CD4-positive, CD25-positive, alpha-beta regulatory T cell (primary cell): ENCODE measurements around the gene WNT11. TPM values are rescaled to one million over a fixed set of nuclear protein-coding genes. Genes with fewer than 3 reads are reported as not detected.
A peak's percentile ranks its signal among the peaks of the same experiment; 100 is the strongest.

Experiments used
- ATAC-seq, 2 donors: fragments of 150-1000 bp; cut with Tn5 transposase; one replicate each; pipeline ENCODE4 v1.10.0; 2021; ENCODE audit warnings: low read depth in 2 of 2, moderate number of reproducible peaks in 2 of 2, moderate library complexity in 1 of 2
- DNase-seq, 3 donors: peaks; one replicate each; pipeline versions ENCODE4 v3.0.0 to v3.0.0-alpha.2; 2012 to 2022; ENCODE audit warnings: mixed read lengths in 1 of 3
- H3K27ac ChIP-seq: one replicate; pipeline ENCODE4 v1.7.0; 2013; ENCODE audit warnings: mild to moderate bottlenecking, low read length; ENCODE audit not compliant: insufficient read depth, poor library complexity, severe bottlenecking
- H3K27me3 ChIP-seq: one replicate; pipeline ENCODE4 v1.7.0; 2013; ENCODE audit warnings: low read length; ENCODE audit not compliant: control insufficient read depth, insufficient read depth
- H3K36me3 ChIP-seq: one replicate; pipeline ENCODE4 v1.7.0; 2013; ENCODE audit warnings: mild to moderate bottlenecking, low read length, moderate library complexity; ENCODE audit not compliant: control insufficient read depth, insufficient read depth
- H3K4me1 ChIP-seq: 2 replicates; pipeline ENCODE4 v1.7.0; 2013; ENCODE audit warnings: mild to moderate bottlenecking, low read length; ENCODE audit not compliant: insufficient read depth, control insufficient read depth, poor library complexity, severe bottlenecking
- H3K4me3 ChIP-seq: one replicate; pipeline ENCODE4 v1.7.0; 2013; ENCODE audit warnings: low read depth, mild to moderate bottlenecking, low read length, moderate library complexity
- H3K9me3 ChIP-seq, 2 experiments: 1 replicate in 1 of 2; 2 replicates in 1 of 2; pipeline ENCODE4 v1.7.0; 2013; ENCODE audit warnings: low read length in 2 of 2, mild to moderate bottlenecking in 1 of 2, moderate library complexity in 1 of 2; ENCODE audit not compliant: control insufficient read depth in 2 of 2
- H3K27ac Mint-ChIP-seq, 3 donors: one replicate each; pipeline ENCODE4 v1.8.0; 2020 to 2022; ENCODE audit warnings: mild to moderate bottlenecking in 3 of 3, mixed read lengths in 3 of 3, moderate library complexity in 2 of 3
- H3K27me3 Mint-ChIP-seq: one replicate; pipeline ENCODE4 v1.8.0; 2022; ENCODE audit warnings: mild to moderate bottlenecking, mixed read lengths
- H3K36me3 Mint-ChIP-seq: one replicate; pipeline ENCODE4 v1.8.0; 2020; ENCODE audit warnings: mixed read lengths
- H3K4me1 Mint-ChIP-seq, 4 donors: one replicate each; pipeline ENCODE4 v1.8.0; 2020 to 2022; ENCODE audit warnings: mixed read lengths in 4 of 4, mild to moderate bottlenecking in 1 of 4
- H3K4me3 Mint-ChIP-seq, 4 donors: one replicate each; pipeline ENCODE4 v1.8.0; 2020 to 2022; ENCODE audit warnings: mild to moderate bottlenecking in 4 of 4, mixed read lengths in 4 of 4, moderate library complexity in 3 of 4
- H3K9me3 Mint-ChIP-seq, 7 donors: one replicate each; pipeline ENCODE4 v1.8.0; 2020 to 2022; ENCODE audit warnings: mixed read lengths in 7 of 7, mild to moderate bottlenecking in 3 of 7, moderate library complexity in 2 of 7
- polyA plus RNA-seq, 4 donors: library from polyadenylated mRNA; unstranded; fragments of 300-500 nt; fragmentation: Illumina TruSeq; gene quantifications; one replicate each; pipeline ENCODE4 v1.2.3, GENCODE V29; 2021
- total RNA-seq: library from RNA; stranded (reverse); gene quantifications from one replicate; pipeline ENCODE4 v1.2.3, GENCODE V29; 2022

The WNT11 gene
- total and polyA plus RNA-seq, 5 donors from 2014 or later, result 0.43 to 1.2 TPM; not detected in 3

DNA sequence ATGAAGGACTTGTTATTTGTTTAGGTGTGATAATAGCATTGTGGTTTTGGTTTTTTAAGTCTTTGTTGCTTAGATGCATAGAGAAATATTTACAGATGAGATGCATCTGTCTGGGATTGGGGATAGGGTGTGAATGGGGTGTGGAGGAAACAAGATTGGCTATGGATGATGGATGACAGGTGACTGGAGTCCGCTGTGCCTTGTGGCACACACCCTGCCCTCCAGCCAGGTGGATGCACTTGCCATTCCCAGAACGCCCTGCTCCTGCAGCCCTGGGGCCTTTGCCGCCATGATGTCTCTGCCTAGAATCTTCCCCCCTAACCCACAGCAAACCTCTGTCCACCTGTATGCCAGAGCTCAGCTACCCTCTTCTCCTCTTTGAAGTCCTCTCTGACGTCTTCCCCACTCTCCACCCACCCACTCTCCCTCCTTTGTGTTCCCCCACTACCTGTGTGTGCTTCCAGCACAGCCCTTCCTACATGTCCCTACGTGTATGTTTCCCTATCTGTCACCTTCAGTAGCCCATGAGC, 54.7 kb downstream of the WNT11 start:
- Mint-ChIP-seq H3K9me3 (peaks cover 0 to 1% (median 0%) of the 10 kb centered on the region in 7 donors), H3K4me1 (peaks cover 0 to 25% (median 11%) of the 10 kb centered on the region in 4 donors), H3K36me3 (no peaks in the 10 kb centered on the region), H3K27ac (no peak overlapping the region), H3K27me3 (peaks cover 17% of the 10 kb centered on the region), H3K4me3 (peak overlapping the region in 3 of 4 donors; percentile 12 to 82 (median 19))
- peaks cover 11% of the 10 kb centered on the region for H3K4me1 ChIP-seq
- peak overlapping the region; percentile 18 for H3K4me3 ChIP-seq
- H3K36me3 ChIP-seq, result no peaks in the 10 kb centered on the region
- no peak for ATAC-seq
- H3K27ac ChIP-seq, result no peak overlapping the region
- H3K27me3 ChIP-seq, result no peaks in the 10 kb centered on the region
- no peaks in the 10 kb centered on the region for H3K9me3 ChIP-seq
- no peak for DNase-seq

DNA sequence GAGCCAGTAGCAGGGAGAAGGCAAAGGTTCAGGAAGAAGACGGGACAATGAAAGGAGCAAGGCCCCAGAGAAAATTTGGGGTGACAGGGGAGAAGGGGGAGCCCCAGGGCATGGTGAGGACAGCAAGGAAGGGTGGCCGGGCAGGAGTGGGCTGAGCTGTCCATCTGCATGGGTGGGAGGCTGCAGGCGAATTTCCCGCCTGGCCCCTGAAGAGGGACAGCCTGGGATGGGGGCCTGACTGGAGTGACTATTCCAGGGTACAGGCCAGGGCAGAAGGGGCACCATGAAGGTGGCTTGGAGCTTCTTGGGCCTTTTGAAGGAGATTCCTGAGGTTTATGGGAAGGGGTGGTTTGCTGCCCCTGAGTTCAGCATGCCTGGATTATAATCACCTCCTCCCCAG, 56.2 kb downstream of the WNT11 start:
- Histone ChIP-seq H3K4me1 (peaks cover 11% of the 10 kb centered on the region), H3K4me3 (no peak overlapping the region), H3K27ac (no peak overlapping the region), H3K36me3 (no peaks in the 10 kb centered on the region), H3K27me3 (no peaks in the 10 kb centered on the region), H3K9me3 (no peaks in the 10 kb centered on the region)
- H3K4me3 Mint-ChIP-seq, result no peak overlapping the region
- DNase-seq (no peak), ATAC-seq (no peak)
- peaks cover 0 to 25% (median 11%) of the 10 kb centered on the region in 4 donors for H3K4me1 Mint-ChIP-seq
- no peaks in the 10 kb centered on the region for H3K36me3 Mint-ChIP-seq
- no peak overlapping the region for H3K27ac Mint-ChIP-seq
- peaks cover 13% of the 10 kb centered on the region for H3K27me3 Mint-ChIP-seq
- H3K9me3 Mint-ChIP-seq, result peaks cover 0 to 1% (median 0%) of the 10 kb centered on the region in 7 donors

- Mint-ChIP-seq H3K9me3 (peaks cover 0 to 1% (median 0%) of the 10 kb centered on the region in 7 donors), H3K4me1 (peaks cover 0 to 25% (median 11%) of the 10 kb centered on the region in 4 donors), H3K36me3 (no peaks in the 10 kb centered on the region), H3K4me3 (no peak overlapping the region), H3K27ac (no peak overlapping the region), H3K27me3 (peaks cover 11% of the 10 kb centered on the region)
- H3K27ac ChIP-seq, result no peak overlapping the region
- H3K9me3 ChIP-seq, result no peaks in the 10 kb centered on the region
- ATAC-seq (no peak), DNase-seq (no peak)
- no peaks in the 10 kb centered on the region for H3K27me3 ChIP-seq
- H3K4me3 ChIP-seq, result no peak overlapping the region
- no peaks in the 10 kb centered on the region for H3K36me3 ChIP-seq
- H3K4me1 ChIP-seq, result peaks cover 11% of the 10 kb centered on the region
Observed at GRCh38 chr11:76149713-76150112, 56.6 kb downstream of the WNT11 start.

DNA sequence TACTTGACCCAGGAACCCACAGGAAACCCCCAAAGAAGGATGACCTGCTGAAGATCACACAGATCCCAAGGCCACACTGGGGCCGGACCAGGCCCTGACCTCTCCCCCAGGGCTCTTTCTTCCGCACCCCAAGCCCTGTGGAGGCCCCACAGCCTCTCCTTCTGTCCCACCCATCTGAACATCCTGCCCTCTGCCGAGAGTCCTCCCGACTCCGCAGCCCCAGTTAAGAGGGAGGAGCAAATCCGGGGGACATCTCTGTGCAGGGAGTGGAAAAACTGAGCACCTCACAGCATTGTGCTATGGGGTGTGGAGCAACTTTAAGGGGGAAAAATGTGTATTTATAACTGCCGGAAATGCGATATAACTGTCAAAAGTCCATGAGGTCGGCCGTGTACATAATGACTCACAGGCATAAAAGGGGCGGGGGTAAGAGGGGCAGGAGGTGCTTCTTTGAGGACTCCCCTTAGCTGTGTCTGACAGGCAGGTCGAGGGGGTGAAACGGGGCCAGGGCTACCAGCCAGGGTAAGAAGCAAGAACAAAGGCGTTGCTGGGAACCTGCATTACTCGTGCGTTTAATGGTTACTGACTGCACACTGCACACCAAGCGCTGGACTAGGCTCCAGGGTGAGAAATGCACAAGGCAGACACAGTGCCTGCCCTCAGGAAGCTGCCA, 57.2 kb downstream of the WNT11 start:
- Histone ChIP-seq H3K27me3 (no peaks in the 10 kb centered on the region), H3K9me3 (no peaks in the 10 kb centered on the region), H3K27ac (no peak overlapping the region), H3K36me3 (no peaks in the 10 kb centered on the region), H3K4me1 (peaks cover 11% of the 10 kb centered on the region), H3K4me3 (no peak overlapping the region)
- Mint-ChIP-seq H3K27me3 (peaks cover 5% of the 10 kb centered on the region), H3K4me1 (peaks cover 0 to 25% (median 11%) of the 10 kb centered on the region in 4 donors), H3K36me3 (no peaks in the 10 kb centered on the region), H3K27ac (peak overlapping the region in 1 of 3 donors; percentile 69), H3K4me3 (no peak overlapping the region), H3K9me3 (peaks cover 0 to 1% (median 0%) of the 10 kb centered on the region in 7 donors)
- ATAC-seq (no peak), DNase-seq (no peak)

- Mint-ChIP-seq H3K4me3 (no peak overlapping the region), H3K27ac (no peak overlapping the region), H3K9me3 (peaks cover 0 to 1% (median 0%) of the 10 kb centered on the region in 7 donors), H3K4me1 (peaks cover 0 to 20% (median 11%) of the 10 kb centered on the region in 4 donors), H3K27me3 (peaks cover 4% of the 10 kb centered on the region), H3K36me3 (no peaks in the 10 kb centered on the region)
- DNase-seq (no peak), ATAC-seq (no peak)
- H3K36me3 ChIP-seq, result no peaks in the 10 kb centered on the region
- no peaks in the 10 kb centered on the region for H3K9me3 ChIP-seq
- H3K27ac ChIP-seq, result no peak overlapping the region
- H3K4me1 ChIP-seq, result peaks cover 11% of the 10 kb centered on the region
- H3K27me3 ChIP-seq, result no peaks in the 10 kb centered on the region
- no peak overlapping the region for H3K4me3 ChIP-seq
Observed at GRCh38 chr11:76148231-76148630, 58.1 kb downstream of the WNT11 start.

GRCh38 chr11:76147106-76147740, 59.1 kb downstream of the WNT11 start:
- H3K4me3 ChIP-seq, result no peak overlapping the region
- no peak for ATAC-seq

DNA sequence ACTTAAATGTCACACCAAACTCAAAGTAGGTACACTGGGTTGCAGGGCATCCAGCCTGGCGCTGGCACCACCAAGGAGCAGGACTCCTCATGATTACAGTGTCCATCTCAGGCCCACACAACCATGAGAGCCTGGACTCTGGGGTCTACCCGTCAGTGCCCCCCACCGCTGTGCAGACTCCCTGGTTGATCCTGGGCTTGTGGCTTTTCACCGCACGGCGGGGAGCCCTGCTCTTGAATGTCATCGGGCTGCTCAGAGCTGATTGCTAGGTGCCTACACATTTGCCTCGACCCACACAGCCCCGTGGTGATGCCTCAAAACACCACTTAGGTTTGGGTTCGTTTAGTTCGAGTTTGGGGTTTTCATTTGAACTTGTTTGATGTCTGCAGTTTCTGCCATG, 63.0 kb downstream of the WNT11 start:
- no peak overlapping the region for H3K4me3 Mint-ChIP-seq
- Histone ChIP-seq H3K4me3 (no peak overlapping the region), H3K27me3 (no peaks in the 10 kb centered on the region), H3K27ac (no peak overlapping the region), H3K4me1 (no peaks in the 10 kb centered on the region), H3K9me3 (no peaks in the 10 kb centered on the region), H3K36me3 (peaks cover 20% of the 10 kb centered on the region)
- no peak for ATAC-seq
- H3K27me3 Mint-ChIP-seq, result no peaks in the 10 kb centered on the region
- no peaks in the 10 kb centered on the region for H3K4me1 Mint-ChIP-seq
- peaks cover 20% of the 10 kb centered on the region for H3K36me3 Mint-ChIP-seq
- no peak for DNase-seq
- no peak overlapping the region for H3K27ac Mint-ChIP-seq
- H3K9me3 Mint-ChIP-seq, result no peaks in the 10 kb centered on the region

More at GRCh38 chr11:76147106-76147740, 59.1 kb downstream of the WNT11 start:
- H3K9me3 ChIP-seq, result no peaks in the 10 kb centered on the region
- H3K27me3 ChIP-seq, result no peaks in the 10 kb centered on the region
- Mint-ChIP-seq H3K4me1 (peaks cover 0 to 11% (median 7%) of the 10 kb centered on the region in 4 donors), H3K9me3 (peaks cover 0 to 1% (median 0%) of the 10 kb centered on the region in 7 donors), H3K36me3 (peaks cover 9% of the 10 kb centered on the region), H3K27ac (peak overlapping the region in 1 of 3 donors; percentile 83), H3K27me3 (peaks cover 4% of the 10 kb centered on the region), H3K4me3 (no peak overlapping the region)
- peaks cover 4% of the 10 kb centered on the region for H3K4me1 ChIP-seq
- no peak overlapping the region for H3K27ac ChIP-seq
- H3K36me3 ChIP-seq, result peaks cover 5% of the 10 kb centered on the region
- no peak for DNase-seq
